IgD-negative memory B cell (primary cell): Measurements from ENCODE around the gene LNPEP. TPM values are rescaled to one million over a fixed set of nuclear protein-coding genes. Genes with fewer than 3 reads are reported as not detected.

ENCODE experiments used
- H3K27ac Mint-ChIP-seq, 3 donors: one replicate each; pipeline ENCODE4 v1.8.0; 2020 to 2022; ENCODE audit warnings: mild to moderate bottlenecking in 3 of 3, mixed read lengths in 3 of 3, moderate library complexity in 1 of 3
- H3K27me3 Mint-ChIP-seq: one replicate; pipeline ENCODE4 v1.8.0; 2021; ENCODE audit warnings: mixed read lengths
- H3K36me3 Mint-ChIP-seq: one replicate; pipeline ENCODE4 v1.8.0; 2020; ENCODE audit warnings: mild to moderate bottlenecking, mixed read lengths
- H3K4me1 Mint-ChIP-seq, 3 donors: one replicate each; pipeline ENCODE4 v1.8.0; 2020 to 2022; ENCODE audit warnings: mixed read lengths in 3 of 3, mild to moderate bottlenecking in 1 of 3
- H3K4me3 Mint-ChIP-seq, 4 donors: one replicate each; pipeline ENCODE4 v1.8.0; 2020 to 2022; ENCODE audit warnings: mild to moderate bottlenecking in 4 of 4, mixed read lengths in 4 of 4, moderate library complexity in 3 of 4
- H3K9me3 Mint-ChIP-seq, 3 donors: one replicate each; pipeline ENCODE4 v1.8.0; 2020 to 2021; ENCODE audit warnings: mixed read lengths in 3 of 3, mild to moderate bottlenecking in 1 of 3
- polyA plus RNA-seq: library from polyadenylated mRNA; unstranded; fragments of 300-500 nt; fragmentation: Illumina TruSeq; gene quantifications from one replicate; pipeline ENCODE4 v1.2.3, GENCODE V29; 2021

The LNPEP gene
- polyA plus RNA-seq, 1 donor from 2014 or later, result 20.1 TPM

DNA sequence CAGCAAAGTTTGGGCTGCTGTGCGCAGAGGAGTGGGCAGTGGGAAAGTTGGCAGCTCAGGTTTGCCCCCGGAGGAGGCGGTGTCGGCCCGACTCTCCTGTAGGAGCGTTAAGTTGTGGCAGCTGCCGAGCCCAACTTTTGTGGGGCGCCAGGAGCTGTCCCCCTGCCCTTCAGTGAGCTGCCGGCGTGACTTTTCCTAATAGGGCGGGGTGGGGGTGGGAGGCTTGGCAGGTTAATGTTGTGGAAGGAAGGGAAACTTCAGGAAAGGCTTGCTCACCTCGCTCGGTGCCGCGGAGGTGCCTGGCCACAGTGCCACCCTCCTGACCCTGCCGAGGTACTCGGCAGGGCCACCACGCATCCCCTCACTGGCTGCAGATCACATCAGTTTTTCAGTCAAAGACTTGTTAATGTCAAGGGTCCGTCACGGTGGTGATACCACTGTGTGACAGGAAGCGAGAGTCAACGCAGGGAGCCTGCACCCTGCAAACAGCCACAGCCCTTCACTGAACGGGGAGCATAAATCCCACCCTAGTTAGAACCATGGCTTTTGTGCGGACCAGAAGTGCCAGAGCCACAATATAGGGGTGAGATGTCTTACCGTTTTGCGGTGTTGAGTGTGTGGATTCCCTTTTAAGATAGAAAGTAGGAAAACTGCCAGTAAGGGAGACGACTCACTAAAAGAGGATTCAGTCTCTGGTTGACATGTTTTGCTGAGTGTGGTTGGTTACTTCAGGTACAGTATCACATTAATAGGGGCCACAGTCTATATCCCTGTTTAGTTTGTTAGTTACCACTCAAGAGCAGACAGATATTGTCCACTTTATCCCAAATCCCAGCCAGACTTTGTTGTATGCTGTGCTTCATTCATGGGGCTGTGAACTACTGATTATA is 796 bp downstream of the LNPEP start:
- no peaks in the 10 kb centered on the region for H3K36me3 Mint-ChIP-seq
- peak overlapping the region; percentile 91 to 94 (median 94) for H3K4me3 Mint-ChIP-seq
- H3K9me3 Mint-ChIP-seq, result no peaks in the 10 kb centered on the region
- peak overlapping the region; percentile 92 to 97 (median 97) for H3K27ac Mint-ChIP-seq
- no peaks in the 10 kb centered on the region for H3K27me3 Mint-ChIP-seq
- peaks cover 35 to 56% (median 53%) of the 10 kb centered on the region in 3 donors for H3K4me1 Mint-ChIP-seq

GRCh38 chr5:96940586-96940985 is 4.7 kb downstream of the LNPEP start:
- H3K9me3 Mint-ChIP-seq, result no peaks in the 10 kb centered on the region
- H3K27me3 Mint-ChIP-seq, result no peaks in the 10 kb centered on the region
- peaks cover 32 to 52% (median 44%) of the 10 kb centered on the region in 3 donors for H3K4me1 Mint-ChIP-seq
- H3K4me3 Mint-ChIP-seq, result no peak overlapping the region
- no peaks in the 10 kb centered on the region for H3K36me3 Mint-ChIP-seq
- peak overlapping the region in 2 of 3 donors; percentile 4 for H3K27ac Mint-ChIP-seq

- Mint-ChIP-seq H3K4me3 (peak overlapping the region in 1 of 4 donors; percentile 50), H3K27ac (peak overlapping the region in 2 of 3 donors; percentile 4 to 35), H3K27me3 (no peaks in the 10 kb centered on the region), H3K9me3 (no peaks in the 10 kb centered on the region), H3K36me3 (no peaks in the 10 kb centered on the region), H3K4me1 (peaks cover 35 to 58% (median 50%) of the 10 kb centered on the region in 3 donors)
Measured at GRCh38 chr5:96941140-96941539, 5.3 kb downstream of the LNPEP start.

DNA sequence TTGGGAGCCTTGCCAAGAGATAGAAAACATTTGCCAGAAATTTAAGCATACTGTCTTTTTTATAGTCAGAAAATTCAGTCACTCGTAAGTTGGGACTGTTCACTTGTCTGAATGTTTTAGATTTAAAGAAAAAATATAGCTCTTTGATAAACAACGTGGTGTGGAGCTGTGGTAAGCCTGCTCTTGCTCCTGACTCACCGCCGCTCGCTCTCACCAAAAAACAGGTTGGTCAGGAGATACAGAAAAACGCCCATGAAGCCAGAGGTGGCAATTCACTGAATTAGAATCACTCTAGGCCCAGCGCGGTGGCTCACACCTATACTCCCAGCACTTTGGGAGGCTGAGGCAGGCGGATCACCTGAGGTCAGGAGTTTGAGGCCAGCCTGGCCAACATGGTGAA is 6.2 kb downstream of the LNPEP start:
- no peaks in the 10 kb centered on the region for H3K36me3 Mint-ChIP-seq
- no peaks in the 10 kb centered on the region for H3K27me3 Mint-ChIP-seq
- no peak overlapping the region for H3K4me3 Mint-ChIP-seq
- H3K9me3 Mint-ChIP-seq, result no peaks in the 10 kb centered on the region
- H3K4me1 Mint-ChIP-seq, result peaks cover 39 to 60% (median 52%) of the 10 kb centered on the region in 3 donors
- peak overlapping the region in 1 of 3 donors; percentile 5 for H3K27ac Mint-ChIP-seq

DNA sequence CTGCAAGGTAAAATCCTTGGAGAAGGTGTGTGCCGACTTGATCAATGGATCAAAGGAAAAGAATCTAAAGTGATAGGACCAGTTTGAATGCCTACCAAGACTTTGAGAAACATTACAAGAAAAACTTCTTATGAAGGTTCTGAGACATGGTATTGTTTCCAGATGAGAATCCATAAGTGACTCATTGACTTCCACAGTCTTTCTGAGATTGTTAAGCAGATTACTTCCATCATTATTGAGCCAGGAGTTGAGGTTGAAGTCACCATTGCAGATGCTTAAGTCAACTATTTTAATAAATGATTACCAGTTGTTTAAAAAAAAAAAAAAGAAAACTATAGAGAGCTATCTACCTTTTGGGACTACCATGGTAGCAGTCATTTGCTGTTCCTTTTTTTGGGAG is 7.0 kb downstream of the LNPEP start:
- H3K9me3 Mint-ChIP-seq, result no peaks in the 10 kb centered on the region
- H3K27ac Mint-ChIP-seq, result no peak overlapping the region
- H3K36me3 Mint-ChIP-seq, result no peaks in the 10 kb centered on the region
- no peak overlapping the region for H3K4me3 Mint-ChIP-seq
- H3K4me1 Mint-ChIP-seq, result peaks cover 39 to 55% (median 46%) of the 10 kb centered on the region in 3 donors
- H3K27me3 Mint-ChIP-seq, result no peaks in the 10 kb centered on the region

DNA sequence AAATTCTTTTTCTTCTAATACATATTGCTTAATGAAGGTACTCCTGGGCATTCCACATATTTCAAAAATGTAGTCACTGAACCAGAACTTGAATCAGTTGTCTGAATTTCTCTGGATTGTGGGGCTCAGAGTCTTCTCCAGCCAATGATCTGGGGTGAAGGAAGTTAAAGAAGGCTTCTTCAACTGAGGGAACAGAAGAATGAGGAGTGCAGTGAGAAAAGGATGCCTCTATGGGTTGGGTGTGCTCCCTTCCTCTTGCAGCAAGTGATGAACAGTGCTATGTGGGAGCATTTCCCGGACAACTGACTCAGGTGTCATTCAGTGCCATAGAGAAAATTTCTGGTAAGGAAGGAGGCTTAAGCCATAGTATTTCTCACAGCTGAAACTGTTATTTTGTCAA is 7.9 kb downstream of the LNPEP start:
- peak overlapping the region in 2 of 3 donors; percentile 22 to 41 for H3K27ac Mint-ChIP-seq
- H3K4me3 Mint-ChIP-seq, result no peak overlapping the region
- peaks cover 3% of the 10 kb centered on the region for H3K36me3 Mint-ChIP-seq
- H3K27me3 Mint-ChIP-seq, result no peaks in the 10 kb centered on the region
- H3K4me1 Mint-ChIP-seq, result peaks cover 31 to 46% (median 37%) of the 10 kb centered on the region in 3 donors
- no peaks in the 10 kb centered on the region for H3K9me3 Mint-ChIP-seq

GRCh38 chr5:96945144-96945897 is 9.4 kb downstream of the LNPEP start:
- H3K9me3 Mint-ChIP-seq, result no peaks in the 10 kb centered on the region
- no peaks in the 10 kb centered on the region for H3K27me3 Mint-ChIP-seq
- H3K4me1 Mint-ChIP-seq, result peaks cover 34 to 50% (median 42%) of the 10 kb centered on the region in 3 donors
- H3K36me3 Mint-ChIP-seq, result peaks cover 8% of the 10 kb centered on the region
- H3K4me3 Mint-ChIP-seq, result peak overlapping the region in 2 of 4 donors; percentile 43 to 58
- H3K27ac Mint-ChIP-seq, result no peak overlapping the region

DNA sequence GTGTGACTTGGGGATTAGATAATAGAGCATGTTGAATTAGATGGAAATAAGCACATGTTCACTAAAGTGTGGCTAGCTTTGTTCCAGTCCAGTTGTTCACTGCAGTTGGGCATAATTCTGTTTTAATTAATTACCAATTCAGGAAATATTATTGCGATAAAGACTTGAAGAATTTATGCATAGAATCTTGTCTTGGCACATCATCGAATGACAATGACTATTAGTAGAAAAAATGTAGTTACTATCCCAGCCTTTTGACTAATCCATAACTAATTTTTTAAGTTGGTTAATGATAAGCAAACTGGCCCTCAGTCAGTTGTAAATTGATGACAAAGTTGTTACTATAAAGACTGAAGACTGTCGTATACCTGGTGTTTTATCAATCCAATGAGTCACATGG is 10.5 kb downstream of the LNPEP start:
- Mint-ChIP-seq H3K27ac (peak overlapping the region in 1 of 3 donors; percentile 68), H3K4me1 (peaks cover 26 to 45% (median 39%) of the 10 kb centered on the region in 3 donors), H3K36me3 (peaks cover 8% of the 10 kb centered on the region), H3K27me3 (no peaks in the 10 kb centered on the region), H3K4me3 (peak overlapping the region in 1 of 4 donors; percentile 25), H3K9me3 (no peaks in the 10 kb centered on the region)

- Mint-ChIP-seq H3K9me3 (no peaks in the 10 kb centered on the region), H3K27me3 (no peaks in the 10 kb centered on the region), H3K27ac (peak overlapping the region; percentile 14 to 70 (median 57)), H3K4me1 (peaks cover 42 to 51% (median 46%) of the 10 kb centered on the region in 3 donors), H3K36me3 (peaks cover 14% of the 10 kb centered on the region), H3K4me3 (no peak overlapping the region)
Measured at GRCh38 chr5:96952118-96952750, 16.4 kb downstream of the LNPEP start.

- no peaks in the 10 kb centered on the region for H3K27me3 Mint-ChIP-seq
- no peaks in the 10 kb centered on the region for H3K9me3 Mint-ChIP-seq
- H3K4me3 Mint-ChIP-seq, result peak overlapping the region in 1 of 4 donors; percentile 54
Measured at GRCh38 chr5:96952974-96953730, 17.3 kb downstream of the LNPEP start.

GRCh38 chr5:96957254-96958049 is 21.6 kb downstream of the LNPEP start:
- Mint-ChIP-seq H3K27ac (peak overlapping the region; percentile 81 to 99 (median 86)), H3K36me3 (peaks cover 8% of the 10 kb centered on the region), H3K4me3 (peak overlapping the region; percentile 72 to 88 (median 80)), H3K9me3 (no peaks in the 10 kb centered on the region), H3K4me1 (peaks cover 61 to 72% (median 64%) of the 10 kb centered on the region in 3 donors), H3K27me3 (no peaks in the 10 kb centered on the region)

More at GRCh38 chr5:96952974-96953730, 17.3 kb downstream of the LNPEP start:
- Mint-ChIP-seq H3K4me1 (peaks cover 48 to 60% (median 55%) of the 10 kb centered on the region in 3 donors), H3K36me3 (peaks cover 14% of the 10 kb centered on the region), H3K27ac (peak overlapping the region; percentile 14 to 70 (median 57))

- Mint-ChIP-seq H3K36me3 (peaks cover 8% of the 10 kb centered on the region), H3K9me3 (no peaks in the 10 kb centered on the region), H3K27me3 (no peaks in the 10 kb centered on the region), H3K27ac (peak overlapping the region; percentile 81 to 99 (median 86)), H3K4me3 (peak overlapping the region; percentile 72 to 88 (median 80)), H3K4me1 (peaks cover 58 to 69% (median 61%) of the 10 kb centered on the region in 3 donors)
Measured at GRCh38 chr5:96958977-96959376, 23.1 kb downstream of the LNPEP start.

DNA sequence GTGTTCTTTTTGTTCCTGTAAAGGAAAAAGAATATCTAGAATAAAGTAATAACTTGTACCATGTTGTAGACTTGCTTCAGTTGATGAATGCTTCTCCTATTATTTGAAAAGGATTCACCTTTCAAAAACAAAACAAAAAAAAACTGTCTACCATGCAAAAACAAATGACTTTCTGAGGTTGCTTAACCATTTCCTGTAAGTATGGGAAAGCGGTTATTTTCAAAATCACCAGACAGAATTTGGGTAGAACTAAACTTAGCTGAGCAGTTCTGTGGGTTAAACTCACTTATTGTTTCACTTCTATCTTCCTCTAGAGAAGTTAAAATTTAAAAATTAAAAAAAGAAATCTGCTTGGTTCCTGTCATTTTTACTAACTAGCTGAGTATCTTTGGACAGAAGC is 25.2 kb downstream of the LNPEP start:
- Mint-ChIP-seq H3K4me1 (peaks cover 55 to 75% (median 64%) of the 10 kb centered on the region in 3 donors), H3K36me3 (peaks cover 5% of the 10 kb centered on the region), H3K27me3 (no peaks in the 10 kb centered on the region), H3K27ac (peak overlapping the region; percentile 10 to 55 (median 24)), H3K4me3 (peak overlapping the region; percentile 25 to 89 (median 56)), H3K9me3 (no peaks in the 10 kb centered on the region)
